Kidney epithelial cell (primary cell): ENCODE results near the gene EDC3. TPM values are rescaled to one million over a fixed set of nuclear protein-coding genes. Genes with fewer than 3 reads are reported as not detected.
"Not testable (repeated sequence)": the region's sequence is repeated elsewhere in the genome, so short reads cannot be mapped to it uniquely, and the experiment has no call there.

Source experiments
- DNase-seq: peaks from one replicate; pipeline ENCODE4 v3.0.0-alpha.2; 2010; ENCODE audit warnings: low read depth
- H3K27me3 ChIP-seq: 2 replicates; pipeline ENCODE4 v1.6.0; 2011; ENCODE audit warnings: low read length; ENCODE audit not compliant: control insufficient read depth, insufficient read depth
- H3K36me3 ChIP-seq: 2 replicates; pipeline ENCODE4 v1.5.1; 2011; ENCODE audit warnings: low read length; ENCODE audit not compliant: control insufficient read depth, insufficient read depth
- H3K4me3 ChIP-seq: 2 replicates; pipeline ENCODE4 v1.5.1; 2011; ENCODE audit warnings: low read depth, mild to moderate bottlenecking, control low read depth, low read length
- CTCF ChIP-seq: IDR thresholded peaks from 2 replicates; pipeline ENCODE4 v1.5.1; 2011; ENCODE audit warnings: mild to moderate bottlenecking, moderate library complexity, low read length, control low read depth, inconsistent platforms; ENCODE audit not compliant: insufficient read depth, poor library complexity, severe bottlenecking
- total RNA-seq: library from RNA; depleted of rRNA; stranded (reverse); fragments of >200 nt; gene quantifications from 2 replicates; pipeline ENCODE4 v1.2.3, GENCODE V29; 2015

EDC3 gene
- total RNA-seq, 1 donor from 2014 or later: 15.3 TPM

- TF ChIP-seq CTCF: no peak
- H3K4me3 ChIP-seq: no peak overlapping the region
- H3K27me3 ChIP-seq: no peaks in the 10 kb centered on the region
- no peak for DNase-seq
- peaks cover 3% of the 10 kb centered on the region for H3K36me3 ChIP-seq
Measured at GRCh38 chr15:74632601-74633000, 63.2 kb downstream of the EDC3 start.

- Histone ChIP-seq H3K4me3 (no peak overlapping the region), H3K36me3 (peaks cover 4% of the 10 kb centered on the region), H3K27me3 (no peaks in the 10 kb centered on the region)
- peak; percentile 97 for TF ChIP-seq CTCF
- DNase-seq: no peak
Measured at GRCh38 chr15:74631935-74632560, 63.8 kb downstream of the EDC3 start.

- TF ChIP-seq CTCF: no peak
- Histone ChIP-seq H3K27me3 (no peaks in the 10 kb centered on the region), H3K36me3 (peaks cover 4% of the 10 kb centered on the region), H3K4me3 (no peak overlapping the region)
- DNase-seq: no peak
Measured at GRCh38 chr15:74631408-74631807, 64.4 kb downstream of the EDC3 start.

GRCh38 chr15:74631087-74631385 is 64.8 kb downstream of the EDC3 start:
- Histone ChIP-seq H3K27me3 (no peaks in the 10 kb centered on the region), H3K36me3 (peaks cover 4% of the 10 kb centered on the region)
- no peak for DNase-seq

GRCh38 chr15:74630284-74631086 is 65.3 kb downstream of the EDC3 start:
- Histone ChIP-seq H3K4me3 (no peak overlapping the region), H3K36me3 (peaks cover 4% of the 10 kb centered on the region), H3K27me3 (no peaks in the 10 kb centered on the region)
- TF ChIP-seq CTCF: no peak
- DNase-seq: no peak

More at GRCh38 chr15:74631087-74631385, 64.8 kb downstream of the EDC3 start:
- no peak overlapping the region for H3K4me3 ChIP-seq
- TF ChIP-seq CTCF: no peak

- not testable (repeated sequence) for H3K27me3 ChIP-seq, H3K4me3 ChIP-seq, H3K36me3 ChIP-seq, DNase-seq
Measured at GRCh38 chr15:74629696-74630095, 66.1 kb downstream of the EDC3 start.
